Skeletal muscle tissue (tissue), 4 donors: Measurements from ENCODE around the gene U2AF1. TPM values are rescaled to one million over a fixed set of nuclear protein-coding genes. Genes with fewer than 3 reads are reported as not detected.
A peak's percentile ranks its signal among the peaks of the same experiment; 100 is the strongest.
"Not testable (repeated sequence)": the region's sequence is repeated elsewhere in the genome, so short reads cannot be mapped to it uniquely, and the experiment has no call there.

ENCODE experiments used
- H3K27ac ChIP-seq: one replicate; pipeline ENCODE4 v1.7.0; 2013; ENCODE audit warnings: mild to moderate bottlenecking, low read depth, low read length, inconsistent platforms
- H3K27me3 ChIP-seq, 3 donors: one replicate each; pipeline ENCODE4 v1.7.0; 2013; ENCODE audit warnings: low read length in 3 of 3; ENCODE audit not compliant: control insufficient read depth in 3 of 3, insufficient read depth in 3 of 3
- H3K36me3 ChIP-seq, 3 donors: one replicate each; pipeline ENCODE4 v1.7.0; 2013; ENCODE audit warnings: low read length in 3 of 3; ENCODE audit not compliant: control insufficient read depth in 3 of 3, insufficient read depth in 3 of 3
- H3K4me1 ChIP-seq, 3 donors: one replicate each; pipeline ENCODE4 v1.7.0; 2013; ENCODE audit warnings: low read length in 3 of 3, mild to moderate bottlenecking in 3 of 3; ENCODE audit not compliant: control insufficient read depth in 3 of 3, insufficient read depth in 3 of 3
- H3K4me3 ChIP-seq, 3 donors: one replicate each; pipeline ENCODE4 v1.7.0; 2013; ENCODE audit warnings: low read length in 3 of 3
- H3K9ac ChIP-seq, 3 donors: one replicate each; pipeline ENCODE4 v1.7.0; 2013; ENCODE audit warnings: low read length in 3 of 3, mild to moderate bottlenecking in 3 of 3, moderate library complexity in 2 of 3, low read depth in 1 of 3
- H3K9me3 ChIP-seq, 3 donors: one replicate each; pipeline ENCODE4 v1.7.0; 2013; ENCODE audit warnings: low read length in 3 of 3; ENCODE audit not compliant: control insufficient read depth in 3 of 3
- total RNA-seq: library from RNA; depleted of rRNA; stranded (reverse); fragments of >200 nt; gene quantifications from one replicate; pipeline ENCODE4 v1.2.3, GENCODE V29; 2014
- donor health status: Osteomylitis.

U2AF1 gene
- 20.9 TPM for total RNA-seq

- not testable (repeated sequence) for H3K27me3 ChIP-seq, H3K36me3 ChIP-seq, H3K4me1 ChIP-seq, H3K9me3 ChIP-seq
- Histone ChIP-seq H3K9ac (peak within 1 kb of the TSS in 1 of 3 donors; percentile 59), H3K27ac (peak within 1 kb of the TSS; percentile 47), H3K4me3 (peak within 1 kb of the TSS in 1 of 3 donors; percentile 60)
Measured at GRCh38 chr21:43106965-43107793, at the start of gene U2AF1. TSS of gene U2AF1 (minus strand) at chr21:43107570. CDS start at chr21:43107494, 76 bp downstream.

GRCh38 chr21:43153601-43154000, 46.2 kb upstream of the U2AF1 start:
- not testable (repeated sequence) for H3K4me1 ChIP-seq, H3K9ac ChIP-seq, H3K27ac ChIP-seq, H3K27me3 ChIP-seq, H3K9me3 ChIP-seq, H3K4me3 ChIP-seq, H3K36me3 ChIP-seq

- H3K9me3 ChIP-seq, H3K36me3 ChIP-seq, H3K27me3 ChIP-seq, H3K4me3 ChIP-seq, H3K9ac ChIP-seq, H3K4me1 ChIP-seq, H3K27ac ChIP-seq: not testable (repeated sequence)
Measured at GRCh38 chr21:43149344-43149743, 42.0 kb upstream of the U2AF1 start.

GRCh38 chr21:43147999-43148398, 40.6 kb upstream of the U2AF1 start:
- not testable (repeated sequence) for H3K27ac ChIP-seq, H3K9ac ChIP-seq, H3K9me3 ChIP-seq, H3K27me3 ChIP-seq, H3K4me3 ChIP-seq, H3K4me1 ChIP-seq, H3K36me3 ChIP-seq

- not testable (repeated sequence) for H3K27me3 ChIP-seq, H3K4me1 ChIP-seq, H3K9ac ChIP-seq, H3K36me3 ChIP-seq, H3K27ac ChIP-seq, H3K4me3 ChIP-seq, H3K9me3 ChIP-seq
Measured at GRCh38 chr21:43146637-43147036, 39.3 kb upstream of the U2AF1 start.

GRCh38 chr21:43141407-43141806, 34.0 kb upstream of the U2AF1 start:
- H3K4me3 ChIP-seq, H3K9ac ChIP-seq, H3K27me3 ChIP-seq, H3K9me3 ChIP-seq, H3K27ac ChIP-seq, H3K4me1 ChIP-seq, H3K36me3 ChIP-seq: not testable (repeated sequence)

- H3K36me3 ChIP-seq, H3K27me3 ChIP-seq, H3K4me1 ChIP-seq, H3K9ac ChIP-seq, H3K27ac ChIP-seq, H3K4me3 ChIP-seq, H3K9me3 ChIP-seq: not testable (repeated sequence)
Measured at GRCh38 chr21:43138944-43139343, 31.6 kb upstream of the U2AF1 start.

GRCh38 chr21:43134520-43134919, 27.1 kb upstream of the U2AF1 start:
- not testable (repeated sequence) for H3K9me3 ChIP-seq, H3K27me3 ChIP-seq, H3K27ac ChIP-seq, H3K4me1 ChIP-seq, H3K9ac ChIP-seq, H3K36me3 ChIP-seq, H3K4me3 ChIP-seq

- not testable (repeated sequence) for H3K27ac ChIP-seq, H3K4me1 ChIP-seq, H3K9ac ChIP-seq, H3K27me3 ChIP-seq, H3K9me3 ChIP-seq, H3K4me3 ChIP-seq, H3K36me3 ChIP-seq
Measured at GRCh38 chr21:43130094-43130493, 22.7 kb upstream of the U2AF1 start.

- not testable (repeated sequence) for H3K36me3 ChIP-seq, H3K27ac ChIP-seq, H3K9ac ChIP-seq, H3K27me3 ChIP-seq, H3K4me1 ChIP-seq, H3K9me3 ChIP-seq, H3K4me3 ChIP-seq
Measured at GRCh38 chr21:43115956-43116355, 8.6 kb upstream of the U2AF1 start.
